HG02588 (cell line): ENCODE data around the gene PVRIG.
"Not testable (repeated sequence)": the region's sequence is repeated elsewhere in the genome, so short reads cannot be mapped to it uniquely, and the experiment has no call there.

Source experiments
- ATAC-seq: cut with Tn5 transposase; IDR thresholded peaks from one replicate; pipeline ENCODE4 v1.9.1; 2021; ENCODE audit warnings: mild to moderate bottlenecking, moderate library complexity; ENCODE audit not compliant: unreplicated experiment

Gene PVRIG

DNA sequence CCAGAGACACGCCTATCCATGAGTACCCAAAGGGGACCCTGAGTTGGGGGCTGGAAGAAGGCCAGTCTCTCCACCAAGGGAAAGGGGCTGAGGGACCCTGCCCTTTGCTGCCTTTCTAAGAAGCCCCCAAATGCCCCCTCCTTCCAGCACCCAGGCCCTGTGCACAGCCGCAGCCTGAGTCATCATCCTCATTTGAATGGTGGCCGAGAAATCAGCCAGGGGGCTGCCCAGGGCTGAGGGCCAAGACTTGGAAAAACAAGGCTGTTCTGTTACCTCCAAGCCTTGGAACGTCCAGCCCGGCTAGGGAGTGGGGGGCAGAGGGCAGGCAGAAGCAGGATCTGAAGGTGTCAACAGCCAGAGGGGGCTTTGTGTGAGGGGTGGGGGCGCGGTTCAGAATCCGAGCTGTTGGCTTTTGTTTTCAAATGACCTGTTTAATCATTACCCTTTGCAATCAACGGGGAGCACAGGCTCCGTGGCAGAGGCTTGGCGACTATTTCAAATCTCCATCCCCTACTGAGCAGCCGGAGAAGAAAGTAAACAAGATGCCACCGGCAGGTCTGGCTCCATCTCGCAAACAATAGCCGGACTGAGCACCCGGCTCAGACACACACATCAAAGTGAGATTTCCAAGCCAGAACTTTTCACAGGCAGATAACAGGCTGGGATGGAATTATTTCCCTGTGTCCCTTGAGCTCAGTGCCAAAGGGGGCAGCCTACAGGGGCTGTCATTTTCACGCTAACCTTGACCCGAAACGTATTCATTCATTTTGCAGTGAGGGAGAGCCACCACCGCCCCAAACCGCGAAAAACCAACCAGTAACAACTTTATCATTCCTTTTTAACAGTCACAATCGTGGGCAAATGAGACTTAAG lies 50.5 kb downstream of the PVRIG start:
- not testable (repeated sequence) for ATAC-seq
